HUDEP-2 (cell line): ENCODE results near the gene LRSAM1.

Experiments
- DNase-seq, 76 experiments: peaks; one replicate each; lab custom pipeline; 2025; ENCODE audit not compliant: unreplicated experiment in 76 of 76; lab: John Stamatoyannopoulos, UW

The LRSAM1 gene

DNA sequence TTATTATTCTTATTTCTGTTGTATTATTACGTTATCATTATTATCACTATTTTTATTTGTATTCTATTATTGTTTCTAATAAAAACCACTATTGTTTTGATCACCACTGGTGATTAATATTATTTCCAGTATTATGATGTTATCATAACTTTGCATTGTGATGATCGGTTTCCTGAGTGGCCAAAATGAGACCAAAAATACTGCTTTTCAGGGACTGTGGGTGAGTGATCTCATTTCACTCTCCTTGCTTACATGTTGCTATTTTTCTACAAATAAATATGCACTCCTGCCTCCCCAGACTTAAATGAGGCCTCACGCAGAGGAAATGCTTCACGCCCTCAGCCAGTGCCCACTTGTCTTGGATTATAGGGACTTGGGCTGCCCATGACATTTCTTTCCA is 78.4 kb downstream of the LRSAM1 start:
- DNase-seq: no peak

- DNase-seq: no peak
Observed at GRCh38 chr9:127530206-127530941, 79.1 kb downstream of the LRSAM1 start.

DNA sequence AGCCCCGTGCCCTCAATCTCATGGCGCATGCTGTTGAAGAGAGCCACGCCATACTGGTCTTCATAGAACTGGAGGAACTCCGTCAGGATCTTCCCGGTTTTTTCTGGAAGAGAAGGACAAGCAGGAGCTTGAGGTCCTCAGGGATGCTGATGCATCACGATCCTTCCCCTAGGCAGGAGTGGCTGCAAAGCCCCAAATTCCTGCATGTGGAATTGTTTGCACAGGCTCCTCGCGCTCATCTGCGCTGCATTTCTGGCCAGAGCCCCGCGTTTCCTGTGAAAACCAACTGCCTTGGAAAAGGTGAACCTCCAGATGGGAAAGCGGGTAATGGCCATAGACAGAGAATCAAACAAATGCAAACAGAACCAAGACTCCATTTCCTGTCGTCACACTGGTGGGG is 80.4 kb downstream of the LRSAM1 start:
- no peak for DNase-seq

GRCh38 chr9:127534250-127534906 is 83.1 kb downstream of the LRSAM1 start:
- DNase-seq: no peak

- DNase-seq: no peak
Observed at GRCh38 chr9:127534931-127535330, 83.6 kb downstream of the LRSAM1 start.

DNA sequence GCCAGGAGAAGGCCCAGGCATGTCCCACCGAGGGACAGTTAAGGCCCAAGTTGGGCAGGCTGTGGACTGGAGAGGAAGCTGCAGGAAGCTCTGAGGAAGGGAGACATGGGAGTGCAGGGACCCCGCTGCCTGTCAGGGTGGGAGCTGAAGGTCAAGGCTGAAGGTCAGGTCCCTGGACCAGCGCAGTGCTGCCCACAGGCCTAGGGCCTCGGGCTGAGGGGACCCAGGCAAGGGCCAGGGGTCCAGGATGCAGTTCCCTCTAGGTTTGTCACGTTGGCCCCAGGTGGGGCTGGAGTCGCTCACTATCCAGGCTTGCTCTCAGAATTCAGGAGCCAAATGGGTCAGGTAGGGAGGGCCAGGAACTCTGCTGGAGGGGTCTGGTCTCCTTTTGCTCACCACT is 84.1 kb downstream of the LRSAM1 start:
- no peak for DNase-seq

DNA sequence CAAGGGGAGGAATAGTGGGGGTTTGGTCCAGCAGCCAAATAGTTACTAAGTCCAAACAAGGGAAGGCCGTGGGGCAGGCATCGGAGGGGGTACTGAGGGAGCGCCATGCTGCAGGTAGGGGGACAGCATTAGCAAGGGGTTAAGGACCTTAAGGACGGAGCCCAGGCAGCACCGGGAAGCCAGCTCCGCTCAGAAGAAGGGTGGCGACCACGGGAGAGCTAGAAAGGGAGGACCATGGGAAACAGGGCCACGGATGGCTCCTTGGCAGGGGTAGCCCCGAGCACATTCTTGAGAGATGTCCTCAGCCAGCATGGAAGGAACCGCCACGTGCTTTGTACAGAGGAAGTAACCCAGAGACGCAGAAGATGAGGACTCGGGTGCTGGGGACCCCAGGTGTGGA is 84.5 kb downstream of the LRSAM1 start:
- no peak for DNase-seq

DNA sequence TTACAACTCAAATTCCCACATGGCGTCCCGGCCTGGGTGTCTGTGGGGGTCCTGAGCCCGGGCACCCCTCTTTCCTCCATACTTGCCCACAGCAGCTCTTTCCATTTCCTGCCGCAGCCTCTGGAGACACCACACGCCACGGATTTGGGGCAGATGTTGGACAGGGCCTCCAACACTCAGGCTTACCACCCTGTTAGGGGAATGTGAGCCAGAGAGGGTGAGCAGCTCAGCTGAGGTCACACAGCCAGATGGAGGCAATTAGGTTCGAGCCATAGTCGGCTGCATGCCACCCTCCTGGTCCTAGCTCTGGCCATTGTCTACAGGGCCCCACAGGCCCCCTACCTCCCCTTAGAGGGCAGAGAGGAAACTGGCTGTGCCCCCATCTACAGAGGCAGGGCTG is 85.2 kb downstream of the LRSAM1 start:
- no peak for DNase-seq

DNA sequence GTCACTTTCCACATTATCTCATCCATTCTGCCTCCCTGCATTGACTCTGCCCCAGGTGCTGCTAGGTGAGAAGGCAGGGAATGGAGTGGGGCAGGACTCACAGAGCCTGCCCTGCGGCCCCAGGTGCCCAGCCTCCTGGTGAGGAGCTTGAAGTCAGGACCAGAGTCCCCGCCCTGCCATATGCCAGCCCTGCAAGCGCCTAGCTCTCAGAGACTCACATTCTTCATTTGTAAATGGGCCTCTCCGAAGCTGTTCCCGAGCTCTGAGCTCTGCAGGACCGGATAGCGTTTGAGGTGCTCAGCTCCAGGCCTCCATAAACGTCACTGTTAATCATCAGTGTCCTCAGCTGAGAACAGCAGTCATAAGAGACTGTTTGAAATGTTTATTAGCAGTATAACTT is 85.7 kb downstream of the LRSAM1 start:
- DNase-seq: no peak

GRCh38 chr9:127537792-127538191 is 86.5 kb downstream of the LRSAM1 start:
- peak in 16 of 76 experiments; percentile 11 to 27 (median 18) for DNase-seq

DNA sequence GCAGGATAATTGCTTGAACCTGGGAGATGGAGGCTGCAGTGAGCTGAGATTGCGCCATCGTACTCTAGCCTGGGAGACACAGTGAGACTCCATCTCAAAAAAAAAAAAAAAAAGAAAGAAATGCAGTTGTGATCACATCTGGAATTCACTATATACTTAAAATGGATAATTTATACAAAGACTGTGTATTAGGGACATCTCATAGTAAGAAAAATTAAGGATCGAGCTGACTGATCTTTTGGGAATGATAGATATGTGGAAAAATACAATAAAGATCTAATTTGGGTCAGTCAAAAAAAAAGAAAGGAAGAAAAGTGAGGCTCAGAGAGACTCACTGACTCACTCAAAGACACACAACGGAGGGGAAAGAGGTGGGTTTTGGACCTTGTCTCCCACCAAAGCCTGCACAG is 87.5 kb downstream of the LRSAM1 start:
- no peak for DNase-seq

- DNase-seq: peak in 43 of 76 experiments; percentile 17 to 80 (median 50)
Observed at GRCh38 chr9:127539259-127539981, 88.1 kb downstream of the LRSAM1 start.

DNA sequence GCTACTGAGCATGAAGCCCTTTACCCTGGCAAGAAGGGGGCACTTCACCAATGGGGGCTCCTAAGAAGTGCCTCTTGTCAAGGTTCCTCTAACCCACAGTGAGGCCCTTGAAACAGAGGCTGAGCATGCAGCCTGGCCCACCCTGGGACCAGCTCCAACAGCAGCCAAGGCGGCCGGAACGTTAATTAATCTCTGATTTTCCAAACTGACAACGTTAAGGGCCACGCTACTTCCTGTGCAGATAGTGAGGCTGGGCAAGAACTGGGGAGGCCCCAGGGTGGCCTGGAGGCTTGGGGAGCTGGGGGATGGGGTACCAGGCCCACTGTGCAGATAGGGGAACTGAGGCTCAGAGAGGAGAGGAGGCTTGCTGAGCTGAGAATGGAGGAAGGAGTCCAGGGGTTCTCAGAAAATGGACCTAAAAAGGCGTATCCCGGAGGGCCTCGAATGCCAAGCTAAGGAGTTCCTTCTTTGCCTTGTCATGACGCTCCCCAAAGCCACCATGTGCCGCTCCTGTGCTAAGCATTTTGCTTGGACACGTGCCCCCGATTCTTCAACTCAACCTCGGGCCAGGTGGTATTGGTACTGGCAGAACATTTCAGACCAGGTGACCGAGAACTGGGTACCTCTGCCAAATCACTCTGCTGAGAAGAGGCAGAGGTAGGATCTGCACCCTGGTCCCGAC is 88.8 kb downstream of the LRSAM1 start:
- DNase-seq: peak in 73 of 76 experiments; percentile 27 to 84 (median 62)

- peak in 30 of 76 experiments; percentile 17 to 70 (median 48) for DNase-seq
Observed at GRCh38 chr9:127540664-127541041, 89.3 kb downstream of the LRSAM1 start.

DNA sequence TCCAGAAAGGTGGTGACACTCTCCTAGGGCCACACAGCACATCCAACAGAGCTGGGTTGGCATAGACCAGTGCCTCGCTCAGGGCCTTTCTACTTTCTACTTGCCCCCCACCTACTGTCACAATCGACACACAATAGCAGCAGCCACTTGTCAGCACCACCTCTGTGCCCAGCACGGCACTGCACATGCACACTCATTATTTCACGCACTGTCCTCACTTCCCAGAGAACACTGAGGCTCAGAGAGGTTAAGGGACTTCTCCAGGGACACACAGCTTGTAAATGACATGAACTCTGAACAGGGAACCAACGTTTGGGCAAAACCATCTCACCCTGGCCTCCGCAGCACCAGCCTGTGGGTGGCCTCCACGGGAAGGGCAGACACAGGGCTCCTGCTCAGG is 89.9 kb downstream of the LRSAM1 start:
- peak in 3 of 76 experiments; percentile 19 to 35 (median 27) for DNase-seq

GRCh38 chr9:127541865-127542264 is 90.6 kb downstream of the LRSAM1 start:
- DNase-seq: peak in 6 of 76 experiments; percentile 3 to 30 (median 18)

DNA sequence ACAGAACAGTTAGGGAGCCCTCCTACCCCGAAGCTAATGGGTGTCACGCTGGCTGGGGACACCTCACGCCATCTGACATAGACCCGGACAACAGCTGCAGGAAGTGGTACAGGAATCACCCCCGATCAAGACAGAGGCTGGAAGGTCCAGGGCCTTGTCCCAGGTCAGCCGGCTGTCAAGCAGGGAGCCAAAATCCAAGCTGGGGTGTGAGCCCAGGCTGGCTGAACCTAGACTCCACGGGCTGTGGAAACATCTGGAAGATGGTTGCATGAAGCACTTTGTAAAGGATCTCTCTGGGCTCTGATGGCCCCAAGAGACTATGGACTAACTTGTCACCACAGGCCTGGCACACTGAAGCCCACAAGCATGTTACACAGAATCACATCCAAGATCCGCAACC is 91.9 kb downstream of the LRSAM1 start:
- no peak for DNase-seq

- DNase-seq: no peak
Observed at GRCh38 chr9:127543973-127544533, 92.7 kb downstream of the LRSAM1 start.

DNA sequence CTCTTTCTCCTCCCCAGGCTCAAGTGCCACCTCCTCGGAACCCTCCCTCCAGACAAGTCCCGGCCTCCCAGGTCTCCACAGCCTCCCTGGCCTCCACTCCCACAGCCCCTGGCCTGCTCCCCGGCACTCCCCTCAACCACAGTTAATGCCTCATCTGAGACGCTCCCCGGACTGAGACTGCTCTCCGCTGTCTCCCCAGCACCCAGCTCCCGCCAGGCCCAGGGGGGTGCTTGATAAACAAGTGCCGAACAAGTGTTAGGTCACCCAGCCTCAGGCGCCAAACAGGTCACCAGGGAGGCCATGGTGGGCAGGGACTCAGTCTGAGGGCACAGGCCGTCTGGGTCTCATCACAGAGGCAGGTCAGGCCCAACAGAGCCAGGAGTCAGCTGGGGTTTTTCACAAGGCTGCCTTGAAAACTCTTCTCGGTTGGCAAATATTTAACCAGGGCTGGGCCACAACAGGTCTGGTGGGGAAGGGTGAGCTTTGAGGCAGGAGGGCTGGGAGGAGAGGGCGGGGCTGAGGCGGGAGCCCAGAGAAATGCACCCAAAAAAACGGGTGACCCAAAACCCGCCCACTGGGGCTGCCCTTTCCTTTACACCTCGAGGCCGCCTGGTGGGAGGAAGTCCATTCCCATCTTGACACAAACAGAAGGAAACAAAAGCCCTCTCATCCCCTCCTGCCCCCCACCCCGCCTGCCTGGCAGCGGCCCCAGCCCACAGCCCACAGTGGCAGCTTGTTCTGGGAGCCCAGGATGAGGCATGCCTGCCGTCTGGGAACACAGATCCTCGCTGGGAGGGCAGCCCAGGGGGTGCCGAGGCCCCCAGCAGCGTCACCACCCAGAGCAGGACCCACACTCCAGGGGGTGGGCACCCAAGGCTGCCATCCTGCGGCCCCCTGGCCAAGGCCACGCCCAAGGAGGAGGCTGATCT is 94.2 kb downstream of the LRSAM1 start:
- peak in 41 of 76 experiments; percentile 16 to 70 (median 40) for DNase-seq
